GM20431 (cell line): Measurements from ENCODE around the gene MED7.

ENCODE experiments used
- in situ Hi-C: fragments of 300-500 bp; cut with MseI, MboI; formaldehyde crosslinking; loops from one replicate; pipeline ENCODE4 v1.15.0; 2020; ENCODE audit warnings: low sequenced_read_pairs; ENCODE audit not compliant: unreplicated experiment

The MED7 gene

DNA sequence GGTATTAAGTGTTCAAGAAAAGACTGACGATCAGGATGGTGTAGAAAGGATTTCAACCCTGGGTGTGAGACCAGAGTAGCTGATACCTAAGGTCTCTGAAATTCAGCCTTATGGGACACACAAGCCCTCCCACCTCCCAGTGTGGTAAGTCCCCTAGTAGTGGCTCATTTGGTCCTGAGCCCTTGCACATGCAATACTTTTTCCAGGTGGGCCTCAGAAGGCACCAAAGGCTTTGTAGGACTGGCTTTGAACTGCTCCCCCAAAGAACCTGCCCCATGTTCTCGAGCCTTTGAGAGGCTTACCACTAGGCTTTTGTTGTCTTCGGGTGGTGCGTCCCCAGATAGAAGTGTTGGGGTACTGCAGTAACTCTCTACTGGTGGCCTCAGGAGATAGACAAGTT is 22.6 kb upstream of the MED7 start:
- in situ Hi-C loops: no loop called here

- in situ Hi-C loops: no loop called here
Measured at GRCh38 chr5:157164521-157164920, 21.9 kb upstream of the MED7 start.

- in situ Hi-C loops: no loop called here
Measured at GRCh38 chr5:157162919-157163510, 20.4 kb upstream of the MED7 start.

- in situ Hi-C loops: no loop called here
Measured at GRCh38 chr5:157161996-157162395, 19.3 kb upstream of the MED7 start.

- in situ Hi-C loops: no loop called here
Measured at GRCh38 chr5:157160001-157160400, 17.3 kb upstream of the MED7 start.

DNA sequence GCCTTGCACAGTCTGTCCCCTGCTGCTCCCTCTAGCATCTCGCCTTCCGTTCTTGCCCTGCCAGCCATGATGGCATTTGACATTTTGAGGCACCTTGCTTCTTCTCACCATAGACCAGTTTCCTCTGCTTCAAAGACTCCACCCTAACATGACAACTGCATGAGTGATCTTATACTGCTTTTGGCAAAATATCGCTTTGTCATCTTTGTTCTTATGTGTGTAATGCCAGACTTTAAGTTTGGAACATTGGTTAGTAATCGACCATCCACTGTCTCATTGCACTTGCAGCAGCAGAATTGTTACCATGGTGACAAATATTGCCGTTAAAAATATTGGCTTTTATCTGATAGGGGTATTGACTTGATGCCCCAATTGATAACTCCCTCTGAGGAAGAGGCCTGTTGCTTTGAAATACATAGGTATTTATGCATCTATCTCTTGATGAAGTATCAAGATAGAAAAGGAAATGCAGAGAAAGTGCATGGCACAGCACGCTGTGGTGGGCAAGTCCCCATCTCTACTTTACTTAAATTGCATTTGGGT is 16.6 kb upstream of the MED7 start:
- in situ Hi-C loops: no loop called here

DNA sequence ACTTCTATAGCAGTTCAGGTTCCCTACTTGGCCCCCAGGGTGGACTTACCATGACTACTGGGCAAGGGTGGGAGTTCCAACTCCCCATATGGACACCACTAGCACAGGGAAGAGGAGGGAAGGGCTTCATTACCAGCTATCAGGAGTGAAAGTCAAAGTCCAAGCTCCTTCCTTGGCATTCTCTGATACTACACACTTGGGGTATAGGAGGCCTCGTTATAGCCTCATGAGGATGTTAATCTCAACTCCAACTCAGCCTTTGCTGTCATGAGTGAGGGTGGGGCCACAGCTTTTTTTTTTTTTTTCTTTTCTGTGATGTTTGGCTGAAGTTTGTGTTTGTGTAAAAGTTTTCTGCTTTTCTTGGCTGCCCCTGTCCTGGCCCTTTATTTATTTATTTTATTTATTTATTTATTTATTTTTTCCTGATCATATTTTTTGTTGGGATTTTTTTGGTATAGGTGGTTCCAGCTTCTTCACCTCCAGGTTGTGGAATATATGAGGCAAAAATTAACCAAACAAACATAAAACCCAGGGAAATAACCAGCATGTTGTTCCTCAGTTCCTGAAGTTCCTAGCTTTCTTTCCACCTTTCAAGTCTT is 14.7 kb upstream of the MED7 start:
- in situ Hi-C loops: no loop called here

GRCh38 chr5:157155297-157155696 is 12.6 kb upstream of the MED7 start:
- in situ Hi-C loops: no loop called here

GRCh38 chr5:157150995-157151394 is 8.3 kb upstream of the MED7 start:
- in situ Hi-C loops: no loop called here

GRCh38 chr5:157148734-157149615 is 6.3 kb upstream of the MED7 start:
- in situ Hi-C loops: no loop called here

DNA sequence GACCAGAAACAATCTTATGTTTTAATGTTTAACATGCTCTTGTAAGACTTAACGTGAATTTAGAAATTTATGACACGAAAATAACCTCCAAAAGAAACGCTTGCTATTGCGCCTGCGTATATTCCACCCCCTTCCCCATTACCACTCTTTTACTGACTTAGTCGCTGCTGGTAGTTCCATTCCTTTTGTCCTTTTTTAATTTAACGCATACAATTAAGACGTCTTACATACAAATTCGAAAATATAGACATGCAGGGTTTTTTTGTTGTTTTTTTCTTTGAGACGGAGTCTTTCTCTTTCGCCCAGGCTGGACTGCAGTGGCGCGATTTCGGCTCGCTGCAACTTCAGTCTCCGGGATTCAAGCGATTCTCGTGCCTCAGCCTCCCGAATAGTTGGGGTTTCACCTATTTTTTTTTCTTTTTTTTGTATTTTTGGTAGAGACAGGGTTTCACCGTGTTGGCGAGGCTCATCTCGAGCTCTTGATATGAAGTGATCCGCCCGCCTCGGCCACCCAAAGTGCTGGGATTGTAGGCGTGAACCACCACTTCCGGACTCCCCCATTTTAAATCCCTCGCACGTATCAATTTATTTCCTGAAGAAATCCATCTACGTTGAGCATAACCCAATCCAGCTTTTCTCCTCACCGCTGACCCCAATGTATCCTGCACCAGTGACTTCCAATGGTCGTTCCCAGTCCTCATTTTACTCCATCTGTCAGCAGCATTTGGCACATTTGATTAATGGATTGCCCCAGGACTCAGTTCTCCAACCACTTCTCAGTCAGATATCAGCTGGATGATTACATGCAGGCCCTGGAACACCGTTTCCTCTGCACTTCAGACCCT is 684 bp upstream of the MED7 start:
- in situ Hi-C loops: no loop called here

DNA sequence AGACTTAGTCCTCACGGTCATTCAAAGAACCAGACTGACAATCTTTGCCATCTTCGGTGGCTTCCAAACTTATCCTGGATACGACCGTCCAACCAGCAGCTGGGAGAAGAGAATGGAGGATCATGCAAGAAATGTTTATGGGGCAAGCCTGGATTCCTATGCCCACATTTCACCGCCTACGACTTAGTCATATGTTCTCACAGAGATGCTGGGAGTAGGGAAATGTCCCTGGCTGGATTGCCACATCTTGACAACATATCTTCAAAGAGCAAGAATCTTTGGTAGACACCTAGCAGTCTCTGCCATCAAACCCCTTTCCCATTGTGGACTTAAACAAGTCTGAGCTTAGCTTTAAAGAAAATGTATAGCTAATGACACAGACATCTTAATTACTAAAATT is 5.0 kb downstream of the MED7 start:
- in situ Hi-C loops: no loop called here

GRCh38 chr5:157132281-157132612 is 10.4 kb downstream of the MED7 start:
- in situ Hi-C loops: no loop called here

- in situ Hi-C loops: no loop called here
Measured at GRCh38 chr5:157130925-157131324, 11.7 kb downstream of the MED7 start.

GRCh38 chr5:157121709-157122108 is 21.0 kb downstream of the MED7 start:
- in situ Hi-C loops: no loop called here

DNA sequence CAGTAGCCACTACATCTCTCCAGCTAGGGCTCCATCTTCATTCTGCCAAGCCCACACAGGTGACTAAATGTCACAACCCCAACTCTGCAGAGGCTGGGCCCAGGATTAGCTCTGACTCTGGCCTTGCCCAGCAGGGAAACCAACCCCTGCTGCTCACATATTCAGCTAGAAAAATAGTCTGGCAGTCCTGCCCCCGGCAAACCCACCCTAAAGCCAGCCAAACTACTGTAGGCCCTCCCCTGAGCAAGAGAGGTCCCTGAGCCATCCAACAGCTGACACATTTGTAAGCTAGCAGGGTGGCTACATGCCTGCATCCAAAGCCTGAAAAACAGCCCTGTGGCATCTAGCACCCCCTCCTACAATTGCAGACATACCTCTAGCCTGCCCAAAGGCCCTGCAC is 22.6 kb downstream of the MED7 start:
- in situ Hi-C loops: no loop called here

GRCh38 chr5:157116483-157116954 is 26.1 kb downstream of the MED7 start:
- in situ Hi-C loops: no loop called here

GRCh38 chr5:157115502-157115901 is 27.2 kb downstream of the MED7 start:
- in situ Hi-C loops: no loop called here

DNA sequence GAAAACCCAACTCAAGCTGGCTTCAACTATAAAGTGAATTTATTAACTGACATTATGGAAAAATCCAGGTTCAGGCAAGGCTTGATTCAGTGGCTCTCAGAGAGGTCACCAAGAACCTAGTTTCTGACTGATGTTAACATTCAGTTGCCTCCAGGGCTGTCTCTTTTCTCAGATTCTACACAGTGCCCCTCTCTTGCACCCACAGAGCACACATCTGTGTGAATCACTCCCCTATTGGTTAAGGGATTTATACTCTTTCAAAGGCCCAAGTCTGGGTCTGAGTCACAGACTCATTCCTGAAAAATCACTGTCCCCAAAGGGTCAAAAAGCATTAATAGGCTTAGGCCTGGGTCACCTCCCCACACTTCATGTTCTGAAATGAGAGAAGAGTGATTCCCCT is 27.7 kb downstream of the MED7 start:
- in situ Hi-C loops: no loop called here

DNA sequence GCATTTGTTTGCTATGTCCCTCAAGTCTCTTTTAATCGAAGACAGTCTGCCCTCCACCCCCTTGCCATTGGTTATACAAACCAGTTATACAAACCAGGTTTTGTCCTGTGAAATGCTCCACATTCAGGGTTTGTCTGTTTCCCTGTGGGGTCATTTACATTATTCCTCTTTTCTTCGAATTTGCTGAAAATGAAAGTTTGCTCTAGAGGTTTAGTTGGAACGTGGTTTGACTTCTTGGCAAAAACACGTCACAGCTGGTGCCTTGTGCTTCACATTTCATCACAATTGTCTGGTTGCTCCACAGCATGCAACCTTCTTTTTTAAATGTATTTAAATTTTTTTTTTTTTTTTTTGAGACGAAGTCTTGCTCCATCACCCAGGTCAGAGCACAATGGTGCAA is 29.7 kb downstream of the MED7 start:
- in situ Hi-C loops: no loop called here
